Activated naive CD4-positive, alpha-beta T cell (primary cell): Measurements from ENCODE around the gene CDKL1.

ENCODE experiments used
- DNase-seq, 4 experiments: peaks; one replicate each; lab custom pipeline; 2025; lab: John Stamatoyannopoulos, UW

The CDKL1 gene

DNA sequence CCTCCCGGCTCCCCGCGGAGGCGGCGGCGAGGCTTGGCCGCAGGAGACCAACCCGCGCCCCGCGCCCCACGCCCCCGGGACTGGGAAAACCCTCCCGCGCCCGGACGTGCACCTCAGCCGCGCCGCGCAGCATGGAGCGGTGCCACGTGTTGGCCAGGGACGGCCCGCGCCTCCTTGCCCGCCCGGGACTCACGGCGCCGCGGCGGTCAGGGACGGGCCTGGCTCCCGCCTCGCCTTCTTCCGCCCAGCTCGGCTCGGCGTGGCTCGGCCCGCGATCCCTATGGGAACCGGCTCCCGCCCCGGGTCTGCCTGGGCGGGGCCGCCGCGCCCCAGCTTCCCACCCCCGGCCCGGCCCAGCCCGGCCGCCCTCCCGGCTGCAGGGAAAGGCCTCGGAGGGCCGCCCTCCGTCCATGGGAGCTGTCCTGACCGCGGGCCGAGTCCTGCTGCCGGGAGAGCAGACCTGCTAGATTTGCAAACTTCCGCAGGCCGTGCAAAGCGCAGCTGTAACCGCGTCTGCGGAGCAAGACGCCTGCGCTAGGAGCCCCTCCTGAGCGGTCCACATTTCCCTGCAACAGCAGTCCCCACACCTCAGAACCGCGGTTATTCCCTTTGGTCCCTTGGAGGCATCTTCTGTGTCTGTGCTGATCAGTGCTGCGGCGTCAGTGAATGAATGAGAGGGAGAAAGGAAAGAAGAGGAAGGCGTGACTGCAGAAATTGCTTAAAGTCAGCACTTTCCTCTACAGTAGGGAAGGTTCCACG lies at the start of gene CDKL1:
CDKL1 (minus strand) TSS at position 251 of the 759 bp plus-strand sequence. CDS start 1,013 bp downstream, outside the sequence.
- DNase-seq, result peak; percentile 5 to 21 (median 10)

DNA sequence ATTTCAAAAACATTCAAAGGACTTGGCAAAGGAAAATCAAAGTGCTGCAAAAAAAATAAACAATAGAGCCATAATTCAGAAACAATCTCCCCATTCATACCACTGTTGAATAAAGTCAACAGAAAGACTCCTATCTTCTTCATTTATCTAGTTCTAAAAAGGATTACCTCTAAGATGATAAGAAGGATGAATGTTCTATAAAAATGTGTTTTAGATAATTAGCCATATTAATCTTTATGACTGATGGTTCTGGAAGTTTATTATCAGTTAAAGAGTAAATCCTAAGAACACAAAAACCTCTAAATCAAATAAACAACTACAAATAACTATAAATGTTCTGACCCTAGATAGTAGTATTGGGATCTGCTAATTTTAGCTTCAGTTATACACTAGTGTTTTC lies 37.8 kb upstream of the CDKL1 start:
- no peak for DNase-seq

DNA sequence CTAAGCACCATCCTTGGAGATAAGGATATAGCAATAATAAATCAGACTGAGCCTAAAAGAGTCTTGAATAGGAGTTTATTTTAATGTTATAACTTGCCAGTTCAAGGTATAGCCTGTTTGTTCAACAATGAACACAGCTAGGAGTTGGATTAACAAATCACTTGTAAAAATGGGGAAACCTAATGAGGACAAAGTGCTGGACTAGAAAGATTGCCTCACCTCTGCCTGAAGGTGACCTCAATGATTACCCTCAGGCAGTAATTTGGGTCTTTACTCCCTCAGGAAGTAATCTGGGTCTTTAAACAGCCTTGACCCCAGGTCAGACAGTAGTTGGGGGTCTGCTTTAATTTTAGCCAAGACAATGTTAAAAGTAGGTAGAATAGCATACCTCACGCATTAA lies 35.5 kb upstream of the CDKL1 start:
- no peak for DNase-seq

DNA sequence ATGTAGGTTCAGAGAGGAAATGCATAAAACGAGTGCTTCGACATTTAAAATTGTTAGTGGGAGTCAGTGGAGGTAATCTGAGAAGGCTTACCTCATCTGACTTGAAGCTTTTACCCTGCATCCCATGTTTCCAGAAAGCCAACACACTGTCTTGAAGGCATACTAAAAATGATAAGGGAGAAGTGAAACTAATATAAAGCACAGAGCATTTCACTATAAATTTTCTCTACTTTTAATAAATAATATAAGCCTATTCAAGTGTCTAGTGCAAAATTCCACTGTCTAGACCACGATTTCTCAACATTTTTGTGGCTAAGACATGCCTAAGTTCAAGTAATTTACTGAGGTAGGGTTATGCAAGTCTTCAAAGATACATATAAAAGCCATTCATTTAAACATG lies 29.1 kb upstream of the CDKL1 start:
- no peak for DNase-seq

DNA sequence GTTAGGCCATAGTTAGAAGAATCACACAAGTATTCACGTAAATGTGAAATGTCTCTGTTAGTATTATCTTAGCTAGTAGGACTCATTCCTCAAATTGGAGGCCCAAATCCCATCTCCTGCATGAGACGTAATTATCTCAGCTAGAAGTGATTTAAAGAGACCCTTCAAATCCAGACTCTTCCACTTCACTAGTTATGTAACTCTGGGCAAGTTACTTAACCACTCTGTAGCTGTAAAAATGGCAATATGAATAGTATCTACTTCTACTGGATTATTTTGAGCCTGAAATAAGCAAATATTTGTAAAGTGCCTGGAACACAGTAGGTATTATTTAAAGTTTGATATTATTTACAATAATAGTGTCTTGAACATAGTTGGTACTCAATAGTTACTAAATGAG lies 28.4 kb upstream of the CDKL1 start:
- DNase-seq, result no peak

DNA sequence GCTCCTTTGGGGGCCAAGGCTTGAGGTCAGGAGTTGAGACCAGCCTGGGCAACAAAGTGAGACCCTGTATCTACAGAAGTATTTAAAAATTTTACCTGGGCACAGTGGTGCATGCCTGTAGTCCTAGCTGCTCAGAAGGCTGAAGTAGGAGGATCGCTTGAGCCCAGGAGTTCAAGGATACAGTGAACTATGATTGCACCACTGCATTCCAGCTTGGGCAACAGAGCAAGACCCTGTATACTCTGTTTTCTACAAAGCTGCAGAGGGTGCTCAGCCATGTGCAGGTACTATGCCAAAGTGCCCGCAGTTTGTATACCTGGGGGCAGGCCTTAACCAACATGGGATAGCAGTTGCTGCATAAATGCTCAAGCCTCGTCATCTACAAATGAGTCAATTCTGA lies 26.8 kb upstream of the CDKL1 start:
- no peak for DNase-seq

DNA sequence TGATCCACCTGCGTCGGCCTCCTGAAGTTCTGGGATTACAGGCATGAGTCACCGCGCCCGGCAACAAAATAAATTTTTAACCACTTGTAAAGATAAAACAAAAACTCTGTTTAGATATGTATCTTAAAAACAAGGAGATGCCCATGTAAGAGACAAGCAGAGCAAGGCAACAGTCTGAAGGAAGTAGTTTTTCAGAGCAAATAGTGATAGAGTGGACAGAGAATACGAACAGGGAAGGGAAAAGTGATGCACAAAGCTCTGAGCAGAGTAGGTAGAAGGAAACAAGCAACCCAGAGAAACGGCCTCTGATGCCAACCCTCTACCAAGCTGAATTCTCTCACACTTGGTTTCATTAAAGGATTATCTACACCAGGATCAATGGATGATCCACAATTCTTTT lies 24.8 kb upstream of the CDKL1 start:
- no peak for DNase-seq

DNA sequence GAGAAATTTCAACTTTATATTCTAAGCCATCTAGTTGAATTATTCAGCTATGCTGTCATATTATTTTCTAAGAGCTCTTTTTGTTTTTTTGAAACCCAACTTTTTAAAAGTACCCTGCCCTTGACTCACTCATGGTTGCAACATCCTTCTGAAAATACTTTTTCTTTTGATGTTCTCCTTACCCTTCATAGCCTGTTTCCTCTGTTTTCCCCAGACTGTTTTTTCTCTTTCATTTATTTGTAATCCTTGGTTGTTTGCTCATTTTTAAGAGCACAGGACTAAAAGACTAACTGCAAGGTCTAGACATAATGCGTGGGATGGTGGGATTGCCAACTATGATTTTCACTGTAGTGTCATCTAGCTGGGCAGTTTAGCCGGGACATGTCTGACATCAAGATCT lies 21.2 kb upstream of the CDKL1 start:
- no peak for DNase-seq

DNA sequence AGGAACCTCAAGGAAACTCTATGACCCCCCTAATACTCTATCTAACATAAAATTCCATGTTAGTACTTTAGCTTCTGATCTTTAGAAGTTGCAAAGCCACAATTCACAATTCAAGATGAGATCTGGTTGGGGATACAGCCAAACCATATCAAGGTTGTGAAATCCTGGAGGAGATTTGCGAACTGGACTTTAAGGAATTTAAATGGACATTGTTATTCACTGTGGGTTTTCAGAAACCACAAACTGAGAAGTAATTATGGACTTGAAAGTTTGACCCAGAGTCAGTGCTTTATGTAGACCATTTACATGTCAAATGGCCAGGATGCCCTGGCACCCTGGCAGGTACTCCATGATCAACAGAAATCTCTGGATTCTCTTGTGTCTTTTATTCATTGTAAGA lies 14.2 kb upstream of the CDKL1 start:
- DNase-seq, result no peak

DNA sequence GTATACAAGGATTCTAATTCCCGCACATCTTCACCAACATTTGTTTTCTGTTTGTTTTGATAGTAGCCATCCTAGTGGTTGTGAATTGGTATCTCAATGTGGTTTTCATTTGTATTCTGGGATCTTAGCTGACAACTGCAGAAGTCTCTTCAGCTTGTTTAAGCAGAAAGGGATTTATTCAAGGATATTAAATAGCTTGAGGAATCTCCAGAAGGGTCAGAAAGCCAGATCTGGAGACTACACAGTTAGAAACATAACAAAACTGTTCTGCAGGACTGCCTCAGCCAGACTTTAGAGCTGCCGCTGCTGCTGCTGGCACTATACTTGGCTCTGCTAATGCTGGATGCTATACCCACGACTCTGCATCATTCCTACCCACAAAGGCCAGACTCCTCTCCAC lies 13.4 kb upstream of the CDKL1 start:
- no peak for DNase-seq

DNA sequence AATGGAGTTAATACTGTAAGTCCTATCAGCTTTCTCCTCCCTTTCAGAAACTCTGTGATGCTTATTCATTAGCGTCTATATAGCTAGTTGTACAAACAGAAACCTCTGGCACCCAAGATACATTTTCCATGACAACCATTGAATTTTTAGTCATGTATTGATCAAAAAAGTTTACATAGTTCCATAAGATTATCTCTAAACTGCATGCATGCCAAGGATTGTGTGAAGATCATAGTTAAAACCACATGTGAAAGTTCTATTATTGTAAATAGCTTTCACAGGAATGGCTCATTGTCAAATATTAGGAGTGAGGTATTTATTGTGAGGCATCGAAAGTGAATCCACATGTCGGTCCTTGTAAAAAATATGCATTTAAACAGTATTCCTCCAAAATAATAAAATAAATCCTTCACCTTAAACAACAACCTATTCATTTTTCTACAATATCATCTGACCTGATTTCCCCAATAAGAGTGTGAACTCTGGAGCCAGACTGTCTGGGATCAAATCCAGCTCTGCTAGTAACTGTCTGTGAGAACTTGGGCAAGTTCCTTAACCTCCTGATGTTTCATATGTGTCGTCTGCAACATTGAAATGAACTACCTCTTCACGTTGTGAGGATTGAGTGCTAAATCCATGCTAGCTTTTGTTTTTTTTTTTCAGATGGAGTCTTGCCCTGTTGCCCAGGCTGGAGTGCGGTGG lies 10.6 kb upstream of the CDKL1 start:
- DNase-seq, result no peak

DNA sequence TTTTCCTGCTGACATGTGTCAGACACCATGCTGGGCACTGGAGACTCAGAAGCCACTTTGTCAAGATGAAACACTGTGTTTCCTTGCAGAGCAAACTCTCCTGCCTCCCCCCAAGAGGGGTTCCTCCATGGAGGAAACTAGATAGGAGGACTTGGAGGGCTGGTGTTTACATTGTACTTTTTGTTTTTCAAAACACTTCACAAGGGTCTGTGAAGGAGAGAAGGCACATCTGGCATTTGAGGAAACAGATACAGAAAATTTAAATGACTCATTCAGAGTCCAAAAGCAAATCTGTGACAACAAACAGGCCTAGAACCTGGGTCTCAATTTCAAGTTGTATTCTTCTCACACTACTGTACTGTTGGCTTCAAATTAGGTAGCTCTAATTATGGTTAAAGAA lies 6.7 kb upstream of the CDKL1 start:
- no peak for DNase-seq

DNA sequence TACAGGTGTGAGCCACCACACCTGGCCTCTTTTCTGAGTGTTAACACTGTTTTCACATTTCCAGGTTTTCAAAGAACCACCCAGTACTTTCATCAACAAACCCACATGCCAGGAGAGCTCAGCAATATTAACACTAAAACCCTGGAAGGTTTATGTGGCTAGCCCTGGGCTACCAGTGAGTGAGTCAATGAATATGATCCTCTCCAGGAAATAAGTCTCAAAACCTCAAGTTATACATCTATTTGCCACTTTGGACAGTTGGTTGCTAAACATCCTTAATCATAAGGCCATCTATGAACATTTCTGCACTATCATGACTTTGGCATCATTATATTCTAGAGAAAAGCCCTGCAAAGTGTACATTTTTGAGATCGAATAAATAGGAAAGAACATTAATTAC lies 6.3 kb upstream of the CDKL1 start:
- DNase-seq, result no peak

DNA sequence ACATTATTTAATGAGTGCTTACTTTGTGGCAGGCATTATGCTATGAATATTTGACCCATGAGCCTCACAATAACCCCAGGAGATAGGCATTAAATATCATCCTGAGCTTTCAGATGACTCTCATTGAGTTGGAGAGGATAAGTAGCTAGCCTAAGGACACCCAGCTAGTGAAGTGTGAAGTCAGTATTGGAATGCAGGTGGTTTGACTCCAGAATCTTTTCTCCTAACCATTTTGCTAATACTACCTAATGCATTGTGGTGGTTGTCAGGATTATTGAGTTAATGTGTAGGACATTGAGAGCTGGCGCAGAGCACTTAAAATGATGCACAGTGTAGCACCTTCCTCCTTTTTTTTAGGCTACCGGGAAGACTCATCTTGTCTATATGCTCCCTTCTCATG lies 3.8 kb upstream of the CDKL1 start:
- no peak for DNase-seq

DNA sequence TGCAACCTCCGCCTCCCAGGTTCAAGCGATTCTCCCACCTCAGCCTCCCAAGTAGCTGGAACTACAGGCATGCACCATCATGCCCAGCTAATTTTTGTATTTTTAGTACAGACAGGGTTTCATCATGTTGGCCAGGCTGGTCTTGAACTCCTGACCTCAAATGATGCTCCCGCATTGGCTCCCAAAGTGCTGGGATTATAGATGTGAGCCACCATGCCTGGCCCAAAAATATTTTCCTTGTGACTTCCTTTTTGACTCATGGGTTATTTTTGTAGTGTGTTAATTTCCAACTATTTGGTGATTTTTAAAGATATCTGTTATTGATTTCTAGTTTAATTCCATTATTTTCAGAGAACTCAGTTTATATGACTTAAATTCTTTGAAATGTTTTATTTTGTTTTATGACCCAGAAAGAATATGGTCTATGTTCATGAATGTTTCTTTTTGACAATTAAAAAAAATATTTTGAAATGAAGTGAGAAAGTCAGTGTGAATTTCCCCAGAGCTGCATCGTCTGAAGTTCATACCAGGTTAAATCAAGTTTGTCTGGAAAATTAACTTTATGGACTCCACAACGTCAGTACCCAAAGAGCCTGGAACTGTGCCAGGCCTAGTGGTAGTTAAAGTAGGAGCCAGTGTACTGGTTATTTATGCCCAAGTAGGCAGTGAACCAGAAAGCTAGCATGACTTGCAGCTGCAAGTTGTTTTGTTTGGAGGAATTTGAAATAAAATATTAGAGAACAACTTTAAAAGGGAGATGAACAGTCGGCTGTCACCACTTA lies 2.8 kb upstream of the CDKL1 start:
- DNase-seq, result no peak

DNA sequence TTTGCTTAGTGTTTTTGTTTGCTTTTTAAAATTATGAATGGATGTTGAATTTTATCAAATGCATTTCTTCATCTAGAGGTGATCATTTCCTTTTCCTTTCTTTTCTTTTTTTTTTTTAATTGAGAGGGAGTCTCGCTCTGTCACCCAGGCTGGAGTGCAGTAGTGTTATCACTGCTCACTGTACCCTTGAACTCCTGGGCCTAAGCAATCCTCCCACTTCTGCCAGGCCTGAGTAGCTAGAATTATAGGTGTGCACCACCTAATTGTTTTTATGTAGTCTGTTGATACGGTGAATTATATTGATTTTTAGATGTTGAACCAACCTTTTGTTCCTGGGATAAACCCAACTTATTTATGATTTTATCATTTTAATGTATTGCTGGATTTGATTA lies 1.5 kb upstream of the CDKL1 start:
- DNase-seq, result no peak

DNA sequence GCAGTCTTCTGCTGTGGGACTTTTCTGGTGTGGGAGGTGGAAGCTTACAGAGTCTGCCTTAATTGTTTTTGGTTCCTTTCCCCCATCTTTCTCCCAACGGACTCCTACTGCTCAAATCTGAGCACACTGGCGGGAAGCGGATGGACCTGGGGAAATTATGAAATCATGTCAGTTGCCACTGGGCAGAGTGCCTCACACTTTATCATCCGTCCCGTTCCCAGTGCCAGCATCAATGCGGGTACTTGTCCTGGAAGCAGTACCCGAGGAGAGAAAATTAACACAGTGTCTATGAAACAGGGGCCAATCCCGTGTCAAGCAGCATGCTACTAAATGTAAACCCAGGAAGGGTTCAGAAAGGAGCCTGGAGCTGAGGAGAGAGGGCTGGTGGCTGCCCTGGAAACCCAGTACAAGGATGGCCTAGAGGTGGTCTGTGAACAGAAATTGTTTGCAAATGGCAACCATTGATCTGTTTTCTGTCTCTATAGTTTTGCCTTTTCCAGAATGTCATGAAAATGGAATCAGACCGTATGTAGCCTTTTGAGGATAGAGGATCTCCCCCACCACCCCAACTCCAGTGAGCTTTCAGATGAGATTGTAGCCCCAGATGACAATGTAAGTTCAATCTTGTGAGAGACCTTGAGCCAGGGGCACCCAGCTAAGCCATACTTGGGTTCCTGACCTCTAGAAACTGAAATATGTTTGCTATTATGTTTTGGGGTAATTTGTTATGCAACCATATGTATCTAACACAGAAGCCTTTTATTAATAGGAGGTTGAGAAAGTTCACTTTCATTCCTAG lies 908 bp upstream of the CDKL1 start:
- no peak for DNase-seq

DNA sequence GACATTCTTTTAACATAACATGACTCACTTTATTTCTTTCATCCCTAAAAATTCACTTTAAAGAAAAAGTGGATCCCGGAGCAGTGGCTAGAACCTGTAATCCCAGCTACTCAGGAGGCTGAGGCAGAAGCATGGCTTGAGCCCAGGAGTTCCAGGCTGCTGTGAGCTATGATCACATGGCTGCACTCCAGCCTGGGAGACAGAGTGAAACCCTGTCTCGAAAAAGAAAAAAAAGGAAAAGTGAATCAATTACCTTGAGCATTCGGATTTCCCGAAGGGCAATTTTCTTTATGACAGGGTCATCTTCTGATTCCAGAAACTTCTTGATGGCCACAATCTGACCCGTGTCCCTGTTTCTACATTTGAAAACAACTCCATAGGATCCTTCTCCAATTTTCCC lies 1.2 kb downstream of the CDKL1 start:
- DNase-seq, result no peak

DNA sequence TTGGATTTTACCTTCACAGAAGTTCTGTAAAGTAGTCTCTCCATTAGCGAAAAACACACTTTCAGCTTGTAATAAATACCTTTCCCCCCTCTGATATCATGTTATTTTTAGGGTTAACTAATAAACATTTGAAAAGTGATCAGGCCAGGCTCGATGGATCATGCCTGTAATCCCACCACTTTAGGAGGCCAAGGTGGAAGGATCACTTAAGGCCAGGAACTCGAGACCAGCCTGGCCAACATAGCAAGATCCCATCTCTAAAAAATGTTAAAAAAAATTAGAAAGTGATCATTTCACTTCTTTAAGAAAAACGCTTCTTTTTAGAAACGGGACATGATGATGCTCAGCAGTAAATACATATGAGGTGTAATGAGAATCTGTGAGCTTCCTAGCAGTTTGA lies 2.0 kb downstream of the CDKL1 start:
- no peak for DNase-seq

DNA sequence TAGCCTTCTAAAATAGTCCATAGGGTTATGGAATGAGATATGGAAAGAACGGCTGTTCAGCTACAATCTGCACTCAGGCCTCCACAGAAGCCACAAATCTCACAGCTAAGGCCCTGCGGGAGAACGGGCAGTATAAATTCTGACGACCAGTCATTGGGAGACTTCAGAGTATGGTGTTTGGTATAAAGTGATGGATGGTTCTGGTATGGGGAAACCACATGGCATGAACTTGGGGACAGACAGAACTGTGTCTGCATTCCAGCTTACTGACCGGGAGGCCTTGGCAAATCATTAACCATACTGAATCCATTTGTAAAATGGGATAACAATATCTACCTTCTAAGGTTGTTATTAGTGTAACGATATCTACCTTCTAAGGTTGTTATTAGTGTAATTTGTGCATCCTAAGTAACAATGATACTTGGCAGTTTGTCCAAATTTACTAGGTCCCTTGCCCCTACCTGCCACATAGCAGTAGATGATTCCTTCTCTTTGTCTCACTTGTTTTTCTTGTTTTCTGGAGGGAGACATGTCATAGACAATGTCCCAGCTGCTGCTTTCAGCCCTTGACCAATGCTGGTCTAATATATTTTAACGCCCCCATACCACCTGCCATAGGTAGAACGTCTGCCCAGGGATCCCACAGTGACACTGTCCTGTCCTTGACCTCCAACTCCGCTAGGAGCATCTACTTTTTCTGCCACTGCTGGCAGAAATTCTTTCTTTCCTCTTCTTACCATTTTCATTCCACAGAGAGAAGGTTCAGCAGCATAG lies 6.8 kb downstream of the CDKL1 start:
- DNase-seq, result no peak

DNA sequence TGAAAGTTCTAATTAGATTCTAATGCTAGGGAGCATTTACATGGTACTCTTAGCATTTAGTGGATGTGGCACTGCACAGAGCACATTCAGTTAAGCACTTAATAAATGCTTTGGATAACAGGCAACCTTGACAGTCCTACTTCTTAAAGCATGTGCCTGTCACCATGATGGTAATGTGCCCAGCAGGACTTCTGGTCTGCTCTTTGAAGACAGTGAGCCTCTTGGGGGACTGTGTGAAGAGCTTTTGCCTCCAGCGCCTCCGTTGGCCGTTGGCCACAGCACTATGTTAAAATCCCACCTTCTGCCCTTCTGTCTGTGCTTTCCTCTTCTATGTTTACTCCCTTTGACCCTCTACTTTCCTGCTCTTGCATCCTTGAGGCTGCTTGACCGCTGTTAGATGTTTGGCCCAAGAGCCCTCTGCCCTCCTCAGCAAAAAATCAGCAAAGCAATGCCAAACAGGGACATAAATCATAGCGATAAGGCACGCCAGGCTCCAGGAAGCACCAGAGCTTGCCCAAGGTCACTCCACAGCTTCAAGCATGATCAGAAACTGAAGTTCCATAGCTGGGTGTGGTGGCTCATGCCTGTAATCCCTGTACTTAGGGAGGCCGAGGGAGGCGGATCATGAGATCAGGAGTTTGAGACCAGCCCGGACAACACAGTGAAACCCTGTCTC lies 8.3 kb downstream of the CDKL1 start:
- DNase-seq, result no peak
